Measurements from ENCODE around the gene CCDC102A.
"Not testable (repeated sequence)": the region's sequence is repeated elsewhere in the genome, so short reads cannot be mapped to it uniquely, and the experiment has no call there.

Gene CCDC102A

DNA sequence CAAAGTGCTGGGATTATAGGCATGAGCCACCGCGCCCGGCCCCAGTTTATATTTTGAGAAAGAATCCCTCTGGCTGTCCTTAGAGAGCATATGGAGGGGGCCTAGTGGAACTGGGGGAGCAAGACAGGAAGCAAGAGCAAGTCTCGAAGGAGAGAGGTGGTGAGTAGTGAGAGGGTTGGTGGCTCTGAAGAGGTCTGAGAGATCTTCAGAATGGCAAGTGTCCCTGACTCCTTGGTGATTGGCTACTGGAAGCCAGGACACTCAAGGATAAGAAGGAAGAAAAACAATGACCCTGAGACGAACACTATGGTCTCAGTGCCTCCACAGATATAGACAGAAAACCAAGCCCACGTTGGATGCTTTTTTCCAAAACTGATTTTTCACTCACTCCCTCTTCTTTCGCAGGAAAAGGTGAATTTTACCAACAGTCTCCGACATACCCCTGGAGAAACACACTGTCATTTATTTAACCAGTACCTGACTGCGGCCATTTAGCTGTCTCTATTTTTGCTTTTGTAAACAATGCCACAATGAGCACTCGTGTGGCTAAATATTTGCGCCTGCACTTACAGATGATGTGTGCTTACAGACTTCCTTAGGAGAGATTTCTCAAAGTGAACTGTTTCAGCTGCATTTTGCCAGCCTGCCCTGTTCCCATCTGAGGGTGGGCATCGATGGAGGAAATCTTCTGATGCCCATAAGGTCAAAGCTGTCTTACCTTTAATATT, 34.2 kb downstream of the CCDC102A start:
- H3K9ac ChIP-seq (ENCODE audit: low read depth in 1 of 2, low read length in 2 of 2): no peak overlapping the region
- no peaks in the 10 kb centered on the region for H3K4me1 ChIP-seq (ENCODE audit: control insufficient read depth in 2 of 2, insufficient read depth in 2 of 2, low read length in 2 of 2)
- H3K27me3 ChIP-seq (ENCODE audit: control insufficient read depth in 2 of 2, insufficient read depth in 2 of 2, low read length in 2 of 2): no peaks in the 10 kb centered on the region
- H3K27ac ChIP-seq (ENCODE audit: low read depth in 2 of 2, low read length in 2 of 2): no peak overlapping the region
- no peak overlapping the region for H3K4me3 ChIP-seq (ENCODE audit: low read length in 2 of 2)
- H3K9me3 ChIP-seq (ENCODE audit: control insufficient read depth in 2 of 2, low read length in 2 of 2): no peaks in the 10 kb centered on the region
- no peaks in the 10 kb centered on the region for H3K36me3 ChIP-seq (ENCODE audit: control insufficient read depth in 2 of 2, insufficient read depth in 2 of 2, low read length in 2 of 2)

DNA sequence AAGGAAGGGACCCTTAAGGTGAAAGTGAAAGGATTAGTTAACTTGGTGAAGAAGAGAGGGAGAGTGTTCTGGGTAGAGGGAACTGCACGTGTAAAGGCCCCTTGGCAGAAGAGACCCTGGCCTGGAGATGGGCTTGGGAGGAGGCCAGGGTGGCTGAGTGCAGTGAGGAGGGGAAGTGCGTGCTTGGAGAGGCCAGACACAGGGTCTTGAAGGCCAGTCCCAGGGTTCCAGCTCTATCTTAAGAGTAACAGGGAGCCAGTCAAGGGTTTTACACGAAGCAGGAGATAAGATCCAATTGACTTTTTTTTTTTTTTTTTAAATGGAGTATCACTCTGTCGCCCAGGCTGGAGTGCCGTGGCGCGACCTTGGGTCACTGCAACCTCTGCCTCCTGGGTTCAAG, 34.9 kb downstream of the CCDC102A start:
- no peaks in the 10 kb centered on the region for H3K27me3 ChIP-seq (ENCODE audit: control insufficient read depth in 2 of 2, insufficient read depth in 2 of 2, low read length in 2 of 2)
- H3K4me3 ChIP-seq (ENCODE audit: low read length in 2 of 2): no peak overlapping the region
- H3K36me3 ChIP-seq (ENCODE audit: control insufficient read depth in 2 of 2, insufficient read depth in 2 of 2, low read length in 2 of 2): no peaks in the 10 kb centered on the region
- no peaks in the 10 kb centered on the region for H3K4me1 ChIP-seq (ENCODE audit: control insufficient read depth in 2 of 2, insufficient read depth in 2 of 2, low read length in 2 of 2)
- H3K27ac ChIP-seq (ENCODE audit: low read depth in 2 of 2, low read length in 2 of 2): no peak overlapping the region
- H3K9ac ChIP-seq (ENCODE audit: low read depth in 1 of 2, low read length in 2 of 2): no peak overlapping the region
- no peaks in the 10 kb centered on the region for H3K9me3 ChIP-seq (ENCODE audit: control insufficient read depth in 2 of 2, low read length in 2 of 2)

DNA sequence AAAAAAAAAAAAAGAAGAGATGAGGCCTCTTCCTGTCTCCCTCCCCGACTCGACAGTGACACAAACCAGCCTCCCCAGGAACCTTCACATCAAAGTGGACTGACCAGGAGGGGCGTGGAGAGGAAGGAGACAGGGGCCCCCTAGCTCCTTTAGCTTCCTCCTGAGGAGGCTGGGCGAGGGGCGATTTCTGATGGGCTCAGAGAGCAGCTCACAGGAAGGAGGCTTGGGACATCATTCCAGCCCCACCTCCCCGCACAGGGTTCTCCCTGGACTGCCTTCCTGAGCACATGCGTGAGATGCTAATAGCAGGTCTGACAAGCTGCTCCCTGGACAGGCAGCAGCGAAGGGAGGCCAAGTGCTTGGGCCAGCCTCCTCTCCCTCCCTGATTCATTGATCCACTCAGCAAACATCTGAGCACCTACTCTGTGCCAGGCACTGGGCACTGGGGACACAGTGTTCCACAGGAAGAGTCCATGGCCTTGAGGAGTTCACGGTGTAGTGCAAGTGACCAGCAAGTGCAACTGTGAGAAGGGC, 35.7 kb downstream of the CCDC102A start:
- Histone ChIP-seq H3K9ac (ENCODE audit: low read depth in 1 of 2, low read length in 2 of 2) (no peak overlapping the region), H3K36me3 (ENCODE audit: control insufficient read depth in 2 of 2, insufficient read depth in 2 of 2, low read length in 2 of 2) (no peaks in the 10 kb centered on the region), H3K4me1 (ENCODE audit: control insufficient read depth in 2 of 2, insufficient read depth in 2 of 2, low read length in 2 of 2) (no peaks in the 10 kb centered on the region), H3K27ac (ENCODE audit: low read depth in 2 of 2, low read length in 2 of 2) (no peak overlapping the region), H3K4me3 (ENCODE audit: low read length in 2 of 2) (no peak overlapping the region), H3K9me3 (ENCODE audit: control insufficient read depth in 2 of 2, low read length in 2 of 2) (no peaks in the 10 kb centered on the region), H3K27me3 (ENCODE audit: control insufficient read depth in 2 of 2, insufficient read depth in 2 of 2, low read length in 2 of 2) (no peaks in the 10 kb centered on the region)

DNA sequence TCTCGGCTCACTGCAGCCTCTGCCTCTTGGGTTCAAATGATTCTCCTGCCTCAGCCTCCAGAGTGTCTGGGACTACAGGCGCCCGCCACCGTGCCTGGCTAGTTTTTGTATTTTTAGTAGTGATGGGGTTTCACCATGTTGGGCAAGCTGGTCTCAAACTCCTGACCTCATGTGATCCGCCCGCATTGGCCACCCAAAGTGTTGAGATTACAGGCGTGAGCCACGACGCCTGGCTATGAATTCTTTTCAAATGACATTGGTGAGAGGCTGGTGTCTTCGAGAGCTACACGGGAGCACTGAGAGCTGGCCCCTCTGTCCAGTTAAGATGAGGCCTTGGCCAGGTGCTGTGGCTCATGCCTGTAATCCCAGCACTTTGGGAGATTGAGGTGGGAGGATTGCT, 36.4 kb downstream of the CCDC102A start:
- not testable (repeated sequence) for H3K4me1 ChIP-seq (ENCODE audit: control insufficient read depth in 2 of 2, insufficient read depth in 2 of 2, low read length in 2 of 2); H3K9ac ChIP-seq (ENCODE audit: low read depth in 1 of 2, low read length in 2 of 2); H3K27me3 ChIP-seq (ENCODE audit: control insufficient read depth in 2 of 2, insufficient read depth in 2 of 2, low read length in 2 of 2); H3K36me3 ChIP-seq (ENCODE audit: control insufficient read depth in 2 of 2, insufficient read depth in 2 of 2, low read length in 2 of 2); H3K9me3 ChIP-seq (ENCODE audit: control insufficient read depth in 2 of 2, low read length in 2 of 2); H3K4me3 ChIP-seq (ENCODE audit: low read length in 2 of 2); H3K27ac ChIP-seq (ENCODE audit: low read depth in 2 of 2, low read length in 2 of 2)

DNA sequence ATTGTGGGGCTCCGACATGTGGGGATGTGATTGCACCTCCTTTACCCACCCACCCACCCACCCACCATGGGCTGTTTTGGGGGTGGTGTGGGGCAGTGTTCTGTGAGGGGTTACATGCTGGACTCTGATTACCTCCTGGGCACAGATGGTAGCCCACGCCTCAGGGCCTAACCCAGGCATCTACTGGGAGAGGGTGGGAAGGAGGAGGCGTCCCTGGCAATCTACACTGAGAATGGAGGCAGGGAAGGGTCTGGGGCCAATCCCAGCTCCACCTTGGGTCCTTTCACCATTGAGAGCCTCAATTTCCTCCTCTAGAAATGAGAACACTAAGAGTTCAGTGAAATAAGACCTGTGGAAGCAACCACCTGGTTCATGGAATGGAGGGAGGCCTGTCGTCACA, 38.3 kb downstream of the CCDC102A start:
- no peaks in the 10 kb centered on the region for H3K9me3 ChIP-seq (ENCODE audit: control insufficient read depth in 2 of 2, low read length in 2 of 2)
- no peaks in the 10 kb centered on the region for H3K27me3 ChIP-seq (ENCODE audit: control insufficient read depth in 2 of 2, insufficient read depth in 2 of 2, low read length in 2 of 2)
- H3K36me3 ChIP-seq (ENCODE audit: control insufficient read depth in 2 of 2, insufficient read depth in 2 of 2, low read length in 2 of 2): no peaks in the 10 kb centered on the region
- H3K9ac ChIP-seq (ENCODE audit: low read depth in 1 of 2, low read length in 2 of 2): no peak overlapping the region
- H3K4me1 ChIP-seq (ENCODE audit: control insufficient read depth in 2 of 2, insufficient read depth in 2 of 2, low read length in 2 of 2): no peaks in the 10 kb centered on the region
- no peak overlapping the region for H3K4me3 ChIP-seq (ENCODE audit: low read length in 2 of 2)
- no peak overlapping the region for H3K27ac ChIP-seq (ENCODE audit: low read depth in 2 of 2, low read length in 2 of 2)

DNA sequence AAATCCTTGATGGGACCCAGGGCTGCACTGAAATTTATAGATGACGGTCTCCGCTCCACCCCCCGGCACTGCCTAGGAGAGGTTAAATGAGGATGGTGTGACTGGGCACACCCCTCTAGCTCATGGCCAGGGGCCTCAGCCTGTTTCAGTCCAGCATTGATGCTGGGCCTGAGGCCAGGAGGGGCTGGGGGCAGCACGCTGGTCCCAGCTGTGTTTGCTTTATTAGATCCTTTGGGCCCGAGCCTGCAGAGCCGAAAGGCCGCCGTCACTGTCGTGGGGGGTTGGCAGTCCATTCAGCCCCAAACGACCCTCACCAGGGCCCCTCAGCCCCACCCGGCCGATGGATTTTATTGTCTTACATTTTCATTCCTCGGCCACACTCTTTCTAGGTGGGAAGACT, 39.2 kb downstream of the CCDC102A start:
- Histone ChIP-seq H3K9me3 (ENCODE audit: control insufficient read depth in 2 of 2, low read length in 2 of 2) (no peaks in the 10 kb centered on the region), H3K36me3 (ENCODE audit: control insufficient read depth in 2 of 2, insufficient read depth in 2 of 2, low read length in 2 of 2) (no peaks in the 10 kb centered on the region), H3K27ac (ENCODE audit: low read depth in 2 of 2, low read length in 2 of 2) (no peak overlapping the region), H3K4me1 (ENCODE audit: control insufficient read depth in 2 of 2, insufficient read depth in 2 of 2, low read length in 2 of 2) (no peaks in the 10 kb centered on the region), H3K27me3 (ENCODE audit: control insufficient read depth in 2 of 2, insufficient read depth in 2 of 2, low read length in 2 of 2) (no peaks in the 10 kb centered on the region), H3K9ac (ENCODE audit: low read depth in 1 of 2, low read length in 2 of 2) (no peak overlapping the region), H3K4me3 (ENCODE audit: low read length in 2 of 2) (no peak overlapping the region)

DNA sequence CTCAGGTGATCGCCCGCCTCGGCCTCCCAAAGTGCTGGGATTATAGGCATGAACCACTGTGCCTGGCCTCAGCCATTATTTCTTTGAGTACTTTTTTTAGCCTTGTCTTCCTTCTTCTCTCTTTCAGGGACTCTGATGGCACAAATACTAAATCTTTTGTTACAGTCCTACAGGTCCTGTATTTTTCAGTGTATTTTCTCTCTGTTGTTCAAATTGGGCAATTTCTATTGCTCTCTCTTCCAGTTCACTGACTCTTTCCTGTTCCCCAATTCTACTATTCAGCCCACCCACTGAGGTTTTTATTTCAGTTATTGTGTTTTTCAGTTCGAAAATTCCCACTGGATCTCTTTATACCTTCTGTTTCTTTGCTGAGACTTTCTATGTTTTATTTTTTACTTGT, 42.6 kb downstream of the CCDC102A start:
- no peaks in the 10 kb centered on the region for H3K27me3 ChIP-seq (ENCODE audit: control insufficient read depth in 2 of 2, insufficient read depth in 2 of 2, low read length in 2 of 2)
- no peaks in the 10 kb centered on the region for H3K36me3 ChIP-seq (ENCODE audit: control insufficient read depth in 2 of 2, insufficient read depth in 2 of 2, low read length in 2 of 2)
- H3K4me1 ChIP-seq (ENCODE audit: control insufficient read depth in 2 of 2, insufficient read depth in 2 of 2, low read length in 2 of 2): no peaks in the 10 kb centered on the region
- no peak overlapping the region for H3K9ac ChIP-seq (ENCODE audit: low read depth in 1 of 2, low read length in 2 of 2)
- no peak overlapping the region for H3K4me3 ChIP-seq (ENCODE audit: low read length in 2 of 2)
- H3K9me3 ChIP-seq (ENCODE audit: control insufficient read depth in 2 of 2, low read length in 2 of 2): no peaks in the 10 kb centered on the region
- no peak overlapping the region for H3K27ac ChIP-seq (ENCODE audit: low read depth in 2 of 2, low read length in 2 of 2)

DNA sequence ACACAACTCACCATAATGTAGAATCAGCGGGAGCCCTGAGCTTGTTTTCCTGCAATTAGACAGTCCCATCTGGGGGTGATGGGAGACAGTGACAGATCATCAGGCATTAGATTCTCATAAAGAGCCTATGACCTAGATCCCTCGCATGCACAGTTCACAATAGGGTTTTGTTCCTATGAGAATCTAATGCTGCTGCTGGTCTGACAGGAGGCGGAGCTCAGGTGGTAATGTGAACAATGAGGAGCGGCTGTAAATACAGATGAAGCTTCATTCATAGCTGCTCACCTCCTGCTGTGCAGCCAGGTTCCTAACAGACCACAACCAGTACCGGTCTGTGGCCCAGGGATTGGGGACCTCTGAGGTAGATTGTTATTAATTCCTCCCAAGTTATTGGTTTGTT, 47.1 kb downstream of the CCDC102A start:
- H3K9me3 ChIP-seq (ENCODE audit: control insufficient read depth in 2 of 2, low read length in 2 of 2): no peaks in the 10 kb centered on the region

DNA sequence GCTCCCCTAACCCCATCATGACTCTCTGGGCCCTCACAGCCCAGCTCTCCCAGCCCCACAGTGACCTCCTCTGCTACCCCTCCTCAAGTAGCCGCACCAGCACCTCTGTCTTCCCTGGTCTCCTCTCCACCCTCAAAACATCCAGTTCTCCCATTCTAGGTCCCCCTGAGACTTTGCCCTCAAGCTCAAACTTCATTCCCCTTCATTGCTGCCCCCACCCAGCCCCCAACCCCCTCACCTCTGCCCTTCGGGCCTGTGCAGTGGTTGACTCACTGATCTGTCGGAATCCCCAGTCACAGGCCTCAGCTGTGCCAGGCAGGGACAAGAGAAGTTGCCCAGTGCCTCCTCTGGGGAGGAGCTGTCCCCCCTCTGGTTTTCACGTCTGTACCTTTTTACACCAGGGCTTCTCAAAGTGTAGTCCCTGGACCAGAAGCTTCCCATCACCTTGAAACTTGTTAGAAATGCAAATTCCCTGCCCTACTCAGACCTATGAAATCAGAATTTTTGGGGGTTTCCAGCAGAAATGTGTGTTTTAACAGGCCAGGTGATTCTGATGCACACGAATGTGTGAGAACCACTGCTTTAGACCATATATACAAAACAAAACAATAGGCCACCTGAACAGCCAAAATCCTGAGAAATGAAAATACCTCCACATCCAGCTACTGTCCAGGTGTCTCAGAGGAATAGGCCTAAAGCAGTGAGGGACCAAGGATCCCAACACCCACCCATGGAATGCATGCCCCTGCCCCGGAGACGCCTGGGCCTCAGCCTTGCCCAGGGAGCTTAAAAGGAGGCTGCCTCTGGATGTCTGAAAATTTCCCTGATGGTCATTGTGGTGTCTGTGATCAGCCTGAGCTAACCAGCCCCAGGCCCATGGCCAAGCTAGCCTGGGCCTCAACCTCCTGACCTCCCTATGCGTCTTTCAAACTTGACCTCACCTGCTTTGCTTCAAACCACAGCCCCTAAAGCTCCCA, 49.2 kb downstream of the CCDC102A start:
- Histone ChIP-seq H3K36me3 (ENCODE audit: control insufficient read depth in 2 of 2, insufficient read depth in 2 of 2, low read length in 2 of 2) (no peaks in the 10 kb centered on the region), H3K4me1 (ENCODE audit: control insufficient read depth in 2 of 2, insufficient read depth in 2 of 2, low read length in 2 of 2) (peaks cover 13 to 21% of the 10 kb centered on the region in 2 donors), H3K9ac (ENCODE audit: low read depth in 1 of 2, low read length in 2 of 2) (peak overlapping the region in 1 of 2 donors; percentile 36), H3K9me3 (ENCODE audit: control insufficient read depth in 2 of 2, low read length in 2 of 2) (no peaks in the 10 kb centered on the region), H3K4me3 (ENCODE audit: low read length in 2 of 2) (peak overlapping the region; percentile 55 to 61), H3K27ac (ENCODE audit: low read depth in 2 of 2, low read length in 2 of 2) (no peak overlapping the region), H3K27me3 (ENCODE audit: control insufficient read depth in 2 of 2, insufficient read depth in 2 of 2, low read length in 2 of 2) (no peaks in the 10 kb centered on the region)

More for the DNA sequence above, 47.1 kb downstream of the CCDC102A start:
- Histone ChIP-seq H3K9ac (ENCODE audit: low read depth in 1 of 2, low read length in 2 of 2) (no peak overlapping the region), H3K4me1 (ENCODE audit: control insufficient read depth in 2 of 2, insufficient read depth in 2 of 2, low read length in 2 of 2) (peaks cover 12 to 21% of the 10 kb centered on the region in 2 donors), H3K27ac (ENCODE audit: low read depth in 2 of 2, low read length in 2 of 2) (no peak overlapping the region), H3K4me3 (ENCODE audit: low read length in 2 of 2) (no peak overlapping the region), H3K27me3 (ENCODE audit: control insufficient read depth in 2 of 2, insufficient read depth in 2 of 2, low read length in 2 of 2) (no peaks in the 10 kb centered on the region), H3K36me3 (ENCODE audit: control insufficient read depth in 2 of 2, insufficient read depth in 2 of 2, low read length in 2 of 2) (no peaks in the 10 kb centered on the region)
